Ovary (tissue), 3 donors: ENCODE results near the gene SVBP.

ENCODE experiments used
- EP300 ChIP-seq: sonication (generic); formaldehyde crosslinking; IDR thresholded peaks from one replicate; pipeline ENCODE4 v1.6.1; 2017; ENCODE audit warnings: antibody characterized with exemption
- POLR2A ChIP-seq: fragments of 450-650 bp; IDR thresholded peaks from one replicate; pipeline ENCODE4 v1.6.1; 2017; ENCODE audit warnings: antibody characterized with exemption, mild to moderate bottlenecking, moderate library complexity
- TF ChIP-seq, protein P1 (sequence below), 3 donors: fragments of 450-650 bp in 2 of 3; fragments of 200-600 bp in 1 of 3; IDR thresholded peaks; one replicate each; pipeline versions ENCODE4 v1.5.1 to v1.8.0; 2016 to 2022; ENCODE audit warnings: antibody characterized with exemption in 3 of 3, mild to moderate bottlenecking in 1 of 3
- donor health status: DM: no; HTN: no; CAD: no.

- TF ChIP-seq, protein P1, sequence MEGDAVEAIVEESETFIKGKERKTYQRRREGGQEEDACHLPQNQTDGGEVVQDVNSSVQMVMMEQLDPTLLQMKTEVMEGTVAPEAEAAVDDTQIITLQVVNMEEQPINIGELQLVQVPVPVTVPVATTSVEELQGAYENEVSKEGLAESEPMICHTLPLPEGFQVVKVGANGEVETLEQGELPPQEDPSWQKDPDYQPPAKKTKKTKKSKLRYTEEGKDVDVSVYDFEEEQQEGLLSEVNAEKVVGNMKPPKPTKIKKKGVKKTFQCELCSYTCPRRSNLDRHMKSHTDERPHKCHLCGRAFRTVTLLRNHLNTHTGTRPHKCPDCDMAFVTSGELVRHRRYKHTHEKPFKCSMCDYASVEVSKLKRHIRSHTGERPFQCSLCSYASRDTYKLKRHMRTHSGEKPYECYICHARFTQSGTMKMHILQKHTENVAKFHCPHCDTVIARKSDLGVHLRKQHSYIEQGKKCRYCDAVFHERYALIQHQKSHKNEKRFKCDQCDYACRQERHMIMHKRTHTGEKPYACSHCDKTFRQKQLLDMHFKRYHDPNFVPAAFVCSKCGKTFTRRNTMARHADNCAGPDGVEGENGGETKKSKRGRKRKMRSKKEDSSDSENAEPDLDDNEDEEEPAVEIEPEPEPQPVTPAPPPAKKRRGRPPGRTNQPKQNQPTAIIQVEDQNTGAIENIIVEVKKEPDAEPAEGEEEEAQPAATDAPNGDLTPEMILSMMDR (IDR thresholded peaks at IDR 0.05): no peak
- TF ChIP-seq POLR2A (peak; percentile 40), EP300 (no peak)
Observed at GRCh38 chr1:42816585-42817439, at the start of gene SVBP, which contains the start of gene ERMAP.
